GM23338 (cell line): ENCODE results near the gene FZD2. TPM values are rescaled to one million over a fixed set of nuclear protein-coding genes. Genes with fewer than 3 reads are reported as not detected.
A peak's percentile ranks its signal among the peaks of the same experiment; 100 is the strongest.
"Not testable (repeated sequence)": the region's sequence is repeated elsewhere in the genome, so short reads cannot be mapped to it uniquely, and the experiment has no call there.

Experiments used
- ATAC-seq: fragments of 200-7000 bp; cut with Tn5 transposase; 3 replicates; pipeline ENCODE4 v1.9.1; 2020
- DNase-seq: peaks from one replicate; pipeline ENCODE4 v3.0.0-alpha.2; 2015; ENCODE audit warnings: low spot score
- H2AFZ ChIP-seq: fragments of 200-600 bp; sonication (generic); 2 replicates; pipeline ENCODE4 v1.8.0; 2016; ENCODE audit warnings: antibody characterized with exemption, mild to moderate bottlenecking, moderate library complexity
- H3F3A ChIP-seq: fragments of 200-600 bp; sonication (generic); replicated peaks from 2 replicates; pipeline ENCODE4 v1.8.0; 2017; ENCODE audit warnings: antibody characterized with exemption, mixed run types, low read depth
- H3K27ac ChIP-seq: fragments of 200-600 bp; sonication (generic); 2 replicates; pipeline ENCODE4 v1.6.1; 2016; ENCODE audit warnings: low read depth
- H3K27me3 ChIP-seq: fragments of 200-600 bp; sonication (generic); 2 replicates; pipeline ENCODE4 v1.8.0; 2016; ENCODE audit warnings: mild to moderate bottlenecking, mixed run types, moderate library complexity; ENCODE audit not compliant: insufficient read depth
- H3K36me3 ChIP-seq: fragments of 200-600 bp; sonication (generic); 2 replicates; pipeline ENCODE4 v1.8.0; 2016; ENCODE audit warnings: mild to moderate bottlenecking; ENCODE audit not compliant: insufficient read depth
- H3K4me1 ChIP-seq: fragments of 200-600 bp; sonication (generic); 2 replicates; pipeline ENCODE4 v1.8.0; 2016; ENCODE audit warnings: mild to moderate bottlenecking, moderate library complexity; ENCODE audit not compliant: insufficient read depth
- H3K4me2 ChIP-seq: fragments of 200-600 bp; sonication (generic); 2 replicates; pipeline ENCODE4 v1.7.1; 2017; ENCODE audit warnings: mixed run types
- H3K4me3 ChIP-seq: fragments of 200-600 bp; sonication (generic); 2 replicates; pipeline ENCODE4 v1.6.1; 2016; ENCODE audit warnings: mixed run types
- H3K79me2 ChIP-seq: fragments of 200-600 bp; sonication (generic); replicated peaks from 2 replicates; pipeline ENCODE4 v1.8.0; 2017; ENCODE audit warnings: mild to moderate bottlenecking; ENCODE audit not compliant: insufficient read depth
- H3K9me2 ChIP-seq: fragments of 200-600 bp; sonication (generic); 2 replicates; pipeline ENCODE4 v1.8.0; 2017; ENCODE audit not compliant: insufficient read depth
- H4K20me1 ChIP-seq: fragments of 200-600 bp; sonication (generic); replicated peaks from 2 replicates; pipeline ENCODE4 v1.8.0; 2017; ENCODE audit warnings: mild to moderate bottlenecking; ENCODE audit not compliant: insufficient read depth
- H3K27ac Mint-ChIP-seq: 2 replicates; pipeline ENCODE4 v1.8.0; 2020; ENCODE audit warnings: inconsistent platforms, mild to moderate bottlenecking, moderate library complexity, mixed read lengths
- H3K27me3 Mint-ChIP-seq: 3 replicates; pipeline ENCODE4 v1.8.0; 2022; ENCODE audit warnings: low read depth, mild to moderate bottlenecking, moderate library complexity, mixed read lengths, inconsistent platforms; ENCODE audit not compliant: insufficient read depth, poor library complexity
- H3K36me3 Mint-ChIP-seq: 3 replicates; pipeline ENCODE4 v1.8.0; 2021; ENCODE audit warnings: low read depth, mild to moderate bottlenecking, inconsistent platforms, moderate library complexity, mixed read lengths
- H3K4me1 Mint-ChIP-seq: 3 replicates; pipeline ENCODE4 v1.8.0; 2020; ENCODE audit warnings: mild to moderate bottlenecking, inconsistent platforms, mixed read lengths
- H3K4me3 Mint-ChIP-seq: 3 replicates; pipeline ENCODE4 v1.8.0; 2021; ENCODE audit warnings: moderate library complexity, mild to moderate bottlenecking, inconsistent platforms, mixed read lengths
- H3K9me3 Mint-ChIP-seq: 3 replicates; pipeline ENCODE4 v1.8.0; 2020; ENCODE audit warnings: moderate library complexity, mild to moderate bottlenecking, inconsistent platforms, mixed read lengths
- JUNB ChIP-seq: IDR thresholded peaks from one replicate; pipeline ENCODE4 v1.6.1; 2016; ENCODE audit warnings: antibody characterized with exemption; ENCODE audit not compliant: unreplicated experiment
- NANOG ChIP-seq: IDR thresholded peaks from 2 replicates; pipeline ENCODE4 v1.6.1; 2016; ENCODE audit warnings: antibody characterized with exemption, borderline replicate concordance
- POLR2AphosphoS5 ChIP-seq: IDR thresholded peaks from 2 replicates; pipeline ENCODE4 v1.6.1; 2016; ENCODE audit warnings: antibody characterized with exemption, low read depth
- STAT1 ChIP-seq: IDR thresholded peaks from one replicate; pipeline ENCODE4 v1.6.1; 2016; ENCODE audit warnings: antibody characterized with exemption; ENCODE audit not compliant: unreplicated experiment
- ZNF114 ChIP-seq: fragments of 250-450 bp; sonication (Bioruptor Pico); IDR thresholded peaks from 2 replicates; pipeline ENCODE4 v1.5.0; 2020; ENCODE audit warnings: mild to moderate bottlenecking, moderate library complexity
- polyA plus RNA-seq: library from polyadenylated mRNA; unstranded; fragments of >200 nt; fragmentation: Nextera tagmentation; extraction: Ambion mirVana; gene quantifications from 2 replicates; pipeline ENCODE4 v1.2.1, GENCODE V29; 2016
- total RNA-seq: library from RNA; depleted of rRNA; stranded (reverse); fragments of >200 nt; shearing (Covaris generic); gene quantifications from 2 replicates; pipeline ENCODE4 v1.2.3, GENCODE V29; 2014
- TF ChIP-seq, protein P1 (sequence below): IDR thresholded peaks from 2 replicates; pipeline ENCODE4 v1.6.1; 2016; ENCODE audit warnings: antibody characterized with exemption
- TF ChIP-seq, protein P2 (sequence below), 2 experiments: fragments of 200-600 bp in 1 of 2; sonication (generic) in 1 of 2; conservative IDR thresholded peaks; 2 replicates each; pipeline versions ENCODE4 v1.5.1 to v1.6.1; 2016 to 2017; ENCODE audit warnings: antibody characterized with exemption in 2 of 2, low read depth in 2 of 2, mild to moderate bottlenecking in 2 of 2, moderate library complexity in 1 of 2
- TF ChIP-seq, protein P3 (sequence below): IDR thresholded peaks from one replicate; pipeline ENCODE4 v1.6.1; 2018; ENCODE audit warnings: antibody characterized with exemption; ENCODE audit not compliant: unreplicated experiment

The FZD2 gene
- total and polyA plus RNA-seq, 2 experiments from 2014 or later: 6.2 to 7.6 TPM

DNA sequence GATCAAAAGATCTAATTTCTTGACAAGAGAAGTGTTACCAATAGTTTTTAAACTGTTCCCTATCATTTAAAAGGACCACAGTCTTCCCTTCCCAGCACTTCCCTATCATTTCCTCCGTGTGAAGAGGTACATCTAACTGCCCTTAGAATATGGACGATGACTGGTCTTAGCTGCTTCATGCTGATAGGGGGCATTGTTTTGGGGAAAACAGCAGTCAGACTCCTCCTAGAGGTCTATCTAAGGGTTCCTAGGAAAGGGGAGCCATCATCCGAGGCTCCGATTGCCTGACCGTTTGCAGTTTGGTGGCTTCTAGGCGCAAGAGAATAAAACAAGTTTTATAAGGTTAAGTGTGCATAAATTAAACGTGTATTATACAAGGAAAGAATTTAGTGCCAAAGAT, 7.1 kb downstream of the FZD2 start:
- peaks cover 38% of the 10 kb centered on the region for H3K4me1 Mint-ChIP-seq
- Histone ChIP-seq H2AFZ (no peak overlapping the region), H3F3A (peaks cover 10% of the 10 kb centered on the region), H3K4me2 (no peak overlapping the region), H3K4me3 (no peak overlapping the region), H3K27ac (no peak overlapping the region), H3K9me2 (no peaks in the 10 kb centered on the region), H3K79me2 (peaks cover 8% of the 10 kb centered on the region), H3K4me1 (peaks cover 35% of the 10 kb centered on the region), H3K36me3 (no peaks in the 10 kb centered on the region), H4K20me1 (peaks cover 11% of the 10 kb centered on the region), H3K27me3 (peaks cover 58% of the 10 kb centered on the region)
- peaks cover 56% of the 10 kb centered on the region for H3K9me3 Mint-ChIP-seq
- peaks cover 61% of the 10 kb centered on the region for H3K27me3 Mint-ChIP-seq
- TF ChIP-seq, protein P1, sequence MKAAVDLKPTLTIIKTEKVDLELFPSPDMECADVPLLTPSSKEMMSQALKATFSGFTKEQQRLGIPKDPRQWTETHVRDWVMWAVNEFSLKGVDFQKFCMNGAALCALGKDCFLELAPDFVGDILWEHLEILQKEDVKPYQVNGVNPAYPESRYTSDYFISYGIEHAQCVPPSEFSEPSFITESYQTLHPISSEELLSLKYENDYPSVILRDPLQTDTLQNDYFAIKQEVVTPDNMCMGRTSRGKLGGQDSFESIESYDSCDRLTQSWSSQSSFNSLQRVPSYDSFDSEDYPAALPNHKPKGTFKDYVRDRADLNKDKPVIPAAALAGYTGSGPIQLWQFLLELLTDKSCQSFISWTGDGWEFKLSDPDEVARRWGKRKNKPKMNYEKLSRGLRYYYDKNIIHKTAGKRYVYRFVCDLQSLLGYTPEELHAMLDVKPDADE: no peak
- TF ChIP-seq, protein P2, sequence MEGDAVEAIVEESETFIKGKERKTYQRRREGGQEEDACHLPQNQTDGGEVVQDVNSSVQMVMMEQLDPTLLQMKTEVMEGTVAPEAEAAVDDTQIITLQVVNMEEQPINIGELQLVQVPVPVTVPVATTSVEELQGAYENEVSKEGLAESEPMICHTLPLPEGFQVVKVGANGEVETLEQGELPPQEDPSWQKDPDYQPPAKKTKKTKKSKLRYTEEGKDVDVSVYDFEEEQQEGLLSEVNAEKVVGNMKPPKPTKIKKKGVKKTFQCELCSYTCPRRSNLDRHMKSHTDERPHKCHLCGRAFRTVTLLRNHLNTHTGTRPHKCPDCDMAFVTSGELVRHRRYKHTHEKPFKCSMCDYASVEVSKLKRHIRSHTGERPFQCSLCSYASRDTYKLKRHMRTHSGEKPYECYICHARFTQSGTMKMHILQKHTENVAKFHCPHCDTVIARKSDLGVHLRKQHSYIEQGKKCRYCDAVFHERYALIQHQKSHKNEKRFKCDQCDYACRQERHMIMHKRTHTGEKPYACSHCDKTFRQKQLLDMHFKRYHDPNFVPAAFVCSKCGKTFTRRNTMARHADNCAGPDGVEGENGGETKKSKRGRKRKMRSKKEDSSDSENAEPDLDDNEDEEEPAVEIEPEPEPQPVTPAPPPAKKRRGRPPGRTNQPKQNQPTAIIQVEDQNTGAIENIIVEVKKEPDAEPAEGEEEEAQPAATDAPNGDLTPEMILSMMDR (conservative IDR thresholded peaks at IDR 0.05; ENCODE audit: low read depth in 2 of 2): peak; percentile 38 to 45; a peak in 3 of 4 replicates
- TF ChIP-seq STAT1 (no peak), ZNF114 (no peak), POLR2AphosphoS5 (no peak)
- TF ChIP-seq, protein P3, sequence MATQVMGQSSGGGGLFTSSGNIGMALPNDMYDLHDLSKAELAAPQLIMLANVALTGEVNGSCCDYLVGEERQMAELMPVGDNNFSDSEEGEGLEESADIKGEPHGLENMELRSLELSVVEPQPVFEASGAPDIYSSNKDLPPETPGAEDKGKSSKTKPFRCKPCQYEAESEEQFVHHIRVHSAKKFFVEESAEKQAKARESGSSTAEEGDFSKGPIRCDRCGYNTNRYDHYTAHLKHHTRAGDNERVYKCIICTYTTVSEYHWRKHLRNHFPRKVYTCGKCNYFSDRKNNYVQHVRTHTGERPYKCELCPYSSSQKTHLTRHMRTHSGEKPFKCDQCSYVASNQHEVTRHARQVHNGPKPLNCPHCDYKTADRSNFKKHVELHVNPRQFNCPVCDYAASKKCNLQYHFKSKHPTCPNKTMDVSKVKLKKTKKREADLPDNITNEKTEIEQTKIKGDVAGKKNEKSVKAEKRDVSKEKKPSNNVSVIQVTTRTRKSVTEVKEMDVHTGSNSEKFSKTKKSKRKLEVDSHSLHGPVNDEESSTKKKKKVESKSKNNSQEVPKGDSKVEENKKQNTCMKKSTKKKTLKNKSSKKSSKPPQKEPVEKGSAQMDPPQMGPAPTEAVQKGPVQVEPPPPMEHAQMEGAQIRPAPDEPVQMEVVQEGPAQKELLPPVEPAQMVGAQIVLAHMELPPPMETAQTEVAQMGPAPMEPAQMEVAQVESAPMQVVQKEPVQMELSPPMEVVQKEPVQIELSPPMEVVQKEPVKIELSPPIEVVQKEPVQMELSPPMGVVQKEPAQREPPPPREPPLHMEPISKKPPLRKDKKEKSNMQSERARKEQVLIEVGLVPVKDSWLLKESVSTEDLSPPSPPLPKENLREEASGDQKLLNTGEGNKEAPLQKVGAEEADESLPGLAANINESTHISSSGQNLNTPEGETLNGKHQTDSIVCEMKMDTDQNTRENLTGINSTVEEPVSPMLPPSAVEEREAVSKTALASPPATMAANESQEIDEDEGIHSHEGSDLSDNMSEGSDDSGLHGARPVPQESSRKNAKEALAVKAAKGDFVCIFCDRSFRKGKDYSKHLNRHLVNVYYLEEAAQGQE: no peak
- no peak overlapping the region for H3K27ac Mint-ChIP-seq
- no peak; the same call in 2 of the 3 replicates for ATAC-seq
- peaks cover 31% of the 10 kb centered on the region for H3K36me3 Mint-ChIP-seq
- DNase-seq: peak; percentile 36
- H3K4me3 Mint-ChIP-seq: no peak overlapping the region

DNA sequence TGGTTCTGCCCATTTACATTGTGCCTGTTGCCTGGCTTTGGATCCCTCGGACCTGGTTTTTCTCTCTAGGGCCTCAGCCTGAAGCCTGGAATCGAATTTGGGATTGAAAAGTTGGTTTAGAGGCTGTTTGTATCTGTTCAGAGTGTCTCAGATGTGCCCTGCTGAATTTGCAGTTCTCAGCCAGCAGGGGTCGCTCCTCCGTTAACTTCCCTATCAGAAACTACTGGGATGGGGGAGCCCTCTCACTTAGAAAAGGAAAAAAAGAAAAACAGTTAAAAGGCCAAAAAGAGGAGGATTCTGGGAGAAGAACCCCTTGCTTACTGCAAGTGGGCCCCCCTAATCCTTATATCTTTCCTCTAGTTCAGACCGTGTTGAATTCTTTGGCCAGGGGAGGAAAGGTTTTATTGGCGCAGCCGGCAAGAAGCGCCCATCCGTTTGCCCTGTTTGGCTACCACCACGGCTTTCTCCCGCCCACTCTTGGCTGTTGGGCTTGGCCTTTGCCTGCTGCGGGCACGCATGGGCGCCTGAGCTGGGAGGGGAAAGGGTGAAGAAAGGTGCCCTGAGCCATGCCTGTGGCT, 8.7 kb downstream of the FZD2 start:
- Histone ChIP-seq H3K4me2 (no peak overlapping the region), H3K4me1 (peaks cover 19% of the 10 kb centered on the region), H3F3A (peaks cover 14% of the 10 kb centered on the region), H4K20me1 (peaks cover 5% of the 10 kb centered on the region; the same call in 1 of the 2 replicates), H3K79me2 (no peaks in the 10 kb centered on the region), H3K9me2 (no peaks in the 10 kb centered on the region), H3K36me3 (no peaks in the 10 kb centered on the region), H3K4me3 (no peak overlapping the region), H3K27ac (no peak overlapping the region), H2AFZ (no peak overlapping the region), H3K27me3 (peaks cover 43% of the 10 kb centered on the region)
- no peak for TF ChIP-seq STAT1
- TF ChIP-seq NANOG: no peak
- TF ChIP-seq, protein P2 (conservative IDR thresholded peaks at IDR 0.05; ENCODE audit: low read depth in 2 of 2): peak; percentile 64 to 75
- TF ChIP-seq, protein P1: no peak
- no peak for TF ChIP-seq JUNB
- no peak for ATAC-seq
- Mint-ChIP-seq H3K27me3 (peaks cover 53% of the 10 kb centered on the region), H3K27ac (no peak overlapping the region), H3K4me3 (no peak overlapping the region), H3K4me1 (peaks cover 22% of the 10 kb centered on the region), H3K36me3 (peaks cover 22% of the 10 kb centered on the region), H3K9me3 (peaks cover 48% of the 10 kb centered on the region)
- peak; percentile 48 for DNase-seq

DNA sequence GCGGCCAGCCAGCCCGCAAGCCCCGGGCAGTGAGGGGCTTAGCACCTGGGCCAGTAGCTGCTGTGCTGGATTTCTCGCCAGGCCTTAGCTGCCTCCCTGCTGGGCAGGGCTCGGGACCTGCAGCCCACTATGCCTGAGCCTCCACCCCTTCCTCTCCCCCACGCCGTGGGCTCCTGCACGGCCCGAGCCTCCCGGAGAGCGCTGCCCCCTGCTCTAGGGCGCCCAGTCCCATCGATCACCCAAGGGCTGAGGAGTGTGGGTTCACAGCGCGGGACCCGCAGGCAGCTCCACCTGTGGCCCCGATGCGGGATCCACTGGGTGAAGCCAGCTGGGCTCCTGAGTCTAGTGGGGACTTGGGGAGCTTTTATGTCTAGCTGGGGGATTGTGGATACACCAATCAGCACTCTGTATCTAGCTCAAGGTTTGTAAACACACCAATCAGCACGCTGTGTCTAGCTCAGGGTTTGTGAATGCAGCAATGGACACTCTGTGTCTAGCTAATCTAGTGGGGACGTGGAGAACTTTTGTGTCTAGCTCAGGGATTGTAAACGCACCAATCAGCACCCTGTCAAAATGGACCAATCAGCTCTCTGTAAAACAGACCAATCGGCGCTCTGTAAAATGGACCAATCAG, 11.1 kb downstream of the FZD2 start:
- H3K4me3 Mint-ChIP-seq, H3K27ac ChIP-seq, H3K4me2 ChIP-seq, H3K9me2 ChIP-seq, H3K36me3 ChIP-seq, H4K20me1 ChIP-seq, H2AFZ ChIP-seq, H3K4me1 ChIP-seq, H3K4me1 Mint-ChIP-seq, H3K4me3 ChIP-seq, DNase-seq, H3K79me2 ChIP-seq, H3K27ac Mint-ChIP-seq, ATAC-seq: not testable (repeated sequence)
- Histone ChIP-seq H3K27me3 (peaks cover 18% of the 10 kb centered on the region), H3F3A (peaks cover 14% of the 10 kb centered on the region)
- peaks cover 48% of the 10 kb centered on the region for H3K9me3 Mint-ChIP-seq
- H3K27me3 Mint-ChIP-seq: peaks cover 34% of the 10 kb centered on the region
- H3K36me3 Mint-ChIP-seq: peaks cover 22% of the 10 kb centered on the region
